HG02642 (cell line): ENCODE results near the gene TMC4.
"Not testable (repeated sequence)": the region's sequence is repeated elsewhere in the genome, so short reads cannot be mapped to it uniquely, and the experiment has no call there.

ENCODE experiments used
- ATAC-seq: cut with Tn5 transposase; IDR thresholded peaks from one replicate; pipeline ENCODE4 v1.9.1; 2021; ENCODE audit warnings: mild to moderate bottlenecking; ENCODE audit not compliant: unreplicated experiment, poor library complexity

TMC4 gene, protein sequence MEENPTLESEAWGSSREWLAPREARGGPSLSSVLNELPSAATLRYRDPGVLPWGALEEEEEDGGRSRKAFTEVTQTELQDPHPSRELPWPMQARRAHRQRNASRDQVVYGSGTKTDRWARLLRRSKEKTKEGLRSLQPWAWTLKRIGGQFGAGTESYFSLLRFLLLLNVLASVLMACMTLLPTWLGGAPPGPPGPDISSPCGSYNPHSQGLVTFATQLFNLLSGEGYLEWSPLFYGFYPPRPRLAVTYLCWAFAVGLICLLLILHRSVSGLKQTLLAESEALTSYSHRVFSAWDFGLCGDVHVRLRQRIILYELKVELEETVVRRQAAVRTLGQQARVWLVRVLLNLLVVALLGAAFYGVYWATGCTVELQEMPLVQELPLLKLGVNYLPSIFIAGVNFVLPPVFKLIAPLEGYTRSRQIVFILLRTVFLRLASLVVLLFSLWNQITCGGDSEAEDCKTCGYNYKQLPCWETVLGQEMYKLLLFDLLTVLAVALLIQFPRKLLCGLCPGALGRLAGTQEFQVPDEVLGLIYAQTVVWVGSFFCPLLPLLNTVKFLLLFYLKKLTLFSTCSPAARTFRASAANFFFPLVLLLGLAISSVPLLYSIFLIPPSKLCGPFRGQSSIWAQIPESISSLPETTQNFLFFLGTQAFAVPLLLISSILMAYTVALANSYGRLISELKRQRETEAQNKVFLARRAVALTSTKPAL

DNA sequence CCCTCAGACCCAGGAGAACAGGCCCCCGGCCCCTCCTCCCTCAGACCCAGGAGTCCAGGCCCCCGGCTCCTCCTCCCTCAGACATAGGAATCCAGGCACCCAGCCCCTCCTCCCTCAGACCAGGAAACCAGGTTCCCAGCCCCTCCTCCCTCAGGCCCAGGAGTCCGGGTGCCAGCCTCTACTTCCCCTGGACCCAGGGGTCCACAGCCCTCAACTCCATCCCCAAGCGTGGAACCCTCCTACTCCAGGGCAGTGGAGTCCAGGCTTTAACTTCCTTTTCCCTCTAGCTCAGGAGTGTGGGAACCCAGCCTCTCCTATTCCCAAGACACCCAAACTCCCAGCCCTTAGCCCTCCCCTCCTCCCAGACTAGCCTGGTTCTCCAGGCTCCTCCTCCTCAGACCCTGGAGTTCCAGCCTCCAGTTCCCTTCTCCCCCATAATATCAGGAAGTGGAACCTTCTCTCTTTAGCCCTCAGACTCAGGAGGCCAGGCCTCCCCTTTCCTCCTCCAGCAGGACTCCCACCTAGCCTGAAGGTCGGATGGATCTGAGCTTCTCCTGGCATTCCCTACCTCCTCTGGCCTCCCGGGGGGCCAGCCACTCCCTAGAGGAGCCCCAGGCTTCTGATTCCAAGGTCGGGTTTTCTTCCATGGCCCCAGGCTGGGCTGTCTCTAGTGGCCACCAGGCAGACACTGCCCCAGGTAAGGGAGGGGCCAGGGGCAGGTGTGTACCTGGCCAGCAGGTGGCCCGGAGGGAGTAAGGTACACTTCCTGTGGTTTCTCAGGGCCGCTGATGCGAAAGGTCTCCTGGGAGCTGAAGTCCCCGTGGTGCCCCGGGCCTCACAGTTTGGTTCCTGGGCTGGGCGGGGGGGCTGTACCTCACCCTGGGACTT lies at the start of gene TMC4:
Gene TMC4, minus strand, starts transcription at position 690 of the 888 bp plus-strand sequence. Its CDS starts 43 bp downstream, at position 647.
- no peak for ATAC-seq

DNA sequence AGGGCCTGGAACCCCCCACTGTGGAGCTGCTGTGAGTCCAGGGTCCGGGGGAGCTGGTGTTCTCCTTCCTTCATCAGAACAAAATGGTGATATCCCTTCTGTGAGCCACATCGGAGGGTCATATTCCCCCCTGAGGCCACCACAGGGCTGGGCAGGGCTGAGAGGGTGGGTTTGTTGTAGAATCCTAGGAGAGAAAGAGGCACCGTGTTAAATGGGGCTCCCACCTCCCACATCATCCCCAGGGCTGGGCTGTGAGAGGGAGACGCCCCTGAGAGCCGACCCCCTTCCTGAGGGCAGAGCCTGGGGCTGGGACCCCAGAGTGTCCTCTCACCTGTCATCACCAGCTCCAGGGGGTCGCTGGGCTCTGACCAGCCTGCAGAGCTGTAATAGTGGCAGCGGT lies 49.0 kb upstream of the TMC4 start:
- ATAC-seq, result not testable (repeated sequence)

DNA sequence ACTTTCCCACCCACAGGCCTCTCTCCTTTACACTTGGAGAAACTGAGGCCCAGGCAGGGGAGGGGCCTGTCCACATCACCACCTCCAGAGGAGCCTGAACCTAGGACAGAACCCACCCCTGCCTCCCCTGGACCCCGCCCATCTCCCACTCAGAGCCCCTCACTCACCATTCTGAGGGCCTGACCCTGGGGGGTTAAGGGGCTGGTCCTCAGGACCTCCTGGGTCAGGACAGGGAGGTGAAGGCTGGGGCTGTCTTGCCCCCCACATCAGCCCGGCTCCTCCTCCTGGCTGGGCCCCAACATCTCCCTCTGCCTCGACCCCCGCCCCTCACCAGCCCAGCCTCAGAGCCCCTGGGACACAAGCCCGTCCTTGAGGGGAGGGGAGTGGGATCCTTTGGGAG lies 46.7 kb upstream of the TMC4 start:
- ATAC-seq, result not testable (repeated sequence)

DNA sequence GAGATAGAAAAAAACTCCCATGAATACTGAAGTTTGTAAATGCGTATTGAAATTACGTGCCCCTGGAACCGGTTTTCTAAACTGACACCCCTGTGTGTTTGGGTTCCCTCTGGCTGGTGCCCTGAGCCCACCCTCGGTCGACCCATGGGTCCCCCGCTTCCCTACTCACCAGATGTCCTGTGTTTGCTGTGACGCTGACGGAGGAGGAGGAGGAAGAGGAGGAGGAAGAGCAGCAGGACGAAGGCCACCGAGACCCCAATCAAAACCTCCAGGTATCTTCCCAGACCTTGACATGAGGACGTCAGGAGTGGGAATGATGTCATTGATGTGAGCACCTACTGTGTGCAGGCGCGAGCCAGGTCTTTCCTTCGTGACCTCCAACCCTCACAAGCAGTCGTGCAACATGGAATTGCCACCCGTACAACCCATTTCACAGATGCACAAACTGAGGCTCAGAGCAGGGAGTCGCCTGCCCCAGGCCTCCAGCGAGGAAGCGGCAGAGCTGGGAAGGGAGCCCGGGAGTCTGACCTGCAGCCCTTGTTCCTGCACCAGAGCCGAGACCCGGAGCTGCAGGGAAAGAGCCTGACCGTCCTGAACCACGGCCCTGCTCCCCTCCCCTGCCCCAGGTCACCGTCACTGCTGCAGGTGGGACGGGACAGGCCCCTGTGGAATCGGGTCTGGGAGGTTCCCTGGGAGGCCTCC lies 46.2 kb upstream of the TMC4 start:
- no peak for ATAC-seq

DNA sequence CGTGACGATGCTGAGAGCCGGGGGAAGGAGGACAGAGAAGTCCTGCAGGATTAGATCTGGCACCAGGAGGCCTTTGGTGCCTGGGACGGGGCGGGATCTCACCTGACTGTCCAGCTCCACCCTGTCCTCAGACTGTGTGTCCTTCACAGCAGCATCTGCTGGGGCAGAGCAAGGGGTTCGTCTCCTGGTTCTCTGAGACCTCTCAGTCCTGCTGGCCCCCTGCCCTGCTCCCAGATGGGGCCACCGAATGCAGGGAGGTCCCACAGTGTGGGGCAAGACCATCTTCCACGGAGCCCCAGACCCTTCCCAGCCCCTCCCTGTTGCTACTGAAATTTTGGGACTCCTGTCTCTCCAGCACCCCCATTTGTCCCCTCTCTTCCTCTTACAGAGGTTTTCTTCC lies 45.3 kb upstream of the TMC4 start:
- no peak for ATAC-seq

DNA sequence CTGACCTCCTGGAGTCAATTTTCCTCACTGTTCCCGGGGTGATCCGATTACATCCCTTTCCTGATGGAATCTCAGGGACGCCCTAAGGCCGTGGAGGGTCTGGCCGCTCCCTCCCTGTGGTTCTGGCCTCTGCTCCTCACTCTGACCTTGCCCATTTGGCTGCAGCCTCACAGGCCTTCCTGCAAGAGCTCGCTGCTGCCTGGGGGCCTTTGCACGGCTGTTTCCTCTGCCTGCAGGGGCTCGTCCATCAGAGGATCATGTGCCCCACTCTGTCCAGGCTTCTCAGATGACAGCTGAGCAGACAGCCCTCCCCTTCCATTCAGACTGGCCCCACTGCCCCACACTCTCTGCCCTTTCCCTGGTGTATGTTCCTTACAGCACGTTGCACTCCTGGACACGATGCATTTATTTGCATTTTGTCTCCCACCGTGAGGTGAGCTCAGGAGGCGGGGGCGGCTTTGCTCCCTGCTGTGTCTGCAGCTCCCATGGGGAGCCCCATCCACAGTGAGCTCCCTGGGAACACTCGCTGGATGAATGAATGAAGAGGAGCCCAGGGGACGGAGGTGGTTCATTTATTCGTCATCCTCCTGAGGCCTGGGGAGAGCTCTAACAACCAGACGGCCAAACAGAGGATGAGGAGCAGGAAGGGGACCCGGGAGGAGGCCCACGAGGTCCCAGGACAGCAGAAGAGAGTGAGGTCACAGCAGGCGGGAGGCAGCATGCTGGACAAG lies 44.7 kb upstream of the TMC4 start:
- not testable (repeated sequence) for ATAC-seq

DNA sequence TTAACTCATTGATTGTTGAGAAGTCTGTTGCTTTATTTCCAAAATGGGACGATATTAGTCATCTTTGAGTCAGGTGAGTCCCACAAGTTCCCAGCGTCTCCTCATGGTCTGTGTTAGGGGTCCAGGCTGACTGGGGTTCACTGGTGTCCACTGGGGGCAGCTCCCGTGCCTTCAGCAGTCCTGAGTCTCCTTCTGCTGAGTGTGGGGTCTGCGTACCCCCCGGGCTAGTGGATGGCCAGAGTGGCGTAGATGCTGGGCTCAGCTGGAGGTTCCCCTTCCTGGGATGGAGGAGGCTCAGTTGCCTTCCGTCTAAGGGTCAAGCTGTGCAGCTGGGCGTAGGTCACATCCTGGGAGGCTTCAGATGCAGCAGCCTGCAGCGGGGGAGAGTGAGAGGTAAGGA lies 43.9 kb upstream of the TMC4 start:
- no peak for ATAC-seq

DNA sequence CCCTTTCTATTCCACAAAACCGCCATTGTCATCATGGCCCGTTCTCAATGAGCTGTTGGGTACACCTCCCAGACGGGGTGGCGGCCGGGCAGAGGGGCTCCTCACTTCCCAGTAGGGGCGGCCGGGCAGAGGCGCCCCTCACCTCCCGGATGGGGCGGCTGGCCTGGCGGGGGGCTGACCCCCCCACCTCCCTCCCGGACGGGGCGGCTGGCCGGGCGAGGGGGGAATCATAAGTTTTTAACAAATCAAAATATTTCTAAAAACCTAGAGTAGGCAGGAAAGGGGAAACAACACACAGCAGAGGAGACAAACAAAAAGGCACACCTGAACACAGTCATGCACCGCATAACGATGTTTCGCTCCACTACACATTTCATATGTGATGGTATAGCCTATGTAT lies 41.8 kb upstream of the TMC4 start:
- not testable (repeated sequence) for ATAC-seq

DNA sequence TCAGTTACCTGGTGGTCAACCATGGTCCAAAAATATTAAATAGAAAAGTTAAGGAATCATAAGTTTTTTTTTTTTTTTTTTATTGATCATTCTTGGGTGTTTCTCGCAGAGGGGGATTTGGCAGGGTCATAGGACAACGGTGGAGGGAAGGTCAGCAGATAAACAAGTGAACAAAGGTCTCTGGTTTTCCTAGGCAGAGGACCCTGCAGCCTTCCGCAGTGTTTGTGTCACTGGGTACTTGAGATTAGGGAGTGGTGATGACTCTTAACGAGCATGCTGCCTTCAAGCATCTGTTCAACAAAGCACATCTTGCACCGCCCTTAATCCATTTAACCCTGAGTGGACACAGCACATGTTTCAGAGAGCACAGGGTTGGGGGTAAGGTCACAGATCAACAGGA lies 41.3 kb upstream of the TMC4 start:
- not testable (repeated sequence) for ATAC-seq

DNA sequence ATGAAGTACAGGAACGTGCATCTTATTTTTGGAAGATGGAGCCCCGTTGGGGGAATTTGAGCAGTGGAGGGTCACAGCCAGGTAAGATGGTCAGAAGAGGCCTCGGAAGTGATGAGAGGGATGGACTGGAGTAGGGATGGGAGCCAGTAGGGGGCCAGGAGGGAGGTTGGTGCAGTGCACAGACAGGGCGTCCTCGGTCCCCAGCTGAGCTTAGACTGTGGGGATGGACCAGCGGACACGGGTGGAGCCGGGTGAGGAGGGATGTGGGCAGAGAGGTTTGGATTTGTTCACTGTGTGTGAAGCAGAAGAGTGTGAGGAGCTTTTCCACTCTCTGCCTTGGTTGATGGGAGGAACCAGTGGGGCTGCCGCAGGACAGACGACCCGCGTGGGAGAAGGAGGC lies 38.3 kb upstream of the TMC4 start:
- no peak for ATAC-seq

DNA sequence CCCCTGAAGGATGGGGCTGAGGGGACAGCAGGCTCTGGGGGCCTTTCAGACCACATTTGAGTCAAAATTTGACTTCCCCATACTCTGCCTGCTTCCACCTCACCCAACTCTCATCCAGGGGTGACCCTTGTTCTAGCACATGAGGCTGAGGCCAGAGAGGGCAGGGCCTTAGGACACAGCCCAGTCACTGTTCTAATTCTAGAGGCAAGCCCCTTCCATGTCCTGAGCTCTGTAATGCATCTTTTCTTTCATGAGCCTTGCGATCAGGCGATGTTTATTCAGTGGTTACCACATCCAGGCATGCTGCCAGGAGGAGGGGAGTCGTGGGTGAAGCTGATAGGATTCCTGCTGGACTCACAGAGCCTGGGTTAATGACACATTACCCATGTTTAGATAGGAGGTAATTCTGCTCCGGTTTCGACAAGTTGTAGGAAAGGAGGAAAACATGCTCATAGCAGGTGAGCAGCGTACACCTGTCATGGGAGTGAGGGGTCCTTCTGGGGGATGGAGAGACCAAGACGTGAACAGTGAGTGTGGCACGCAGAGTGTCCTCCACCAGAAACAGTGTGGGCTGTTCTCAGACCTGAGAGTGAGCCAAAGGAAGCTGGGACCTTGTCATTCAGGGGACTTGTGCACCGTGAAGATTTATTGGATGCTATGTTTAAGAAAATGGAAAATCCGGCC lies 37.0 kb upstream of the TMC4 start:
- ATAC-seq, result no peak

DNA sequence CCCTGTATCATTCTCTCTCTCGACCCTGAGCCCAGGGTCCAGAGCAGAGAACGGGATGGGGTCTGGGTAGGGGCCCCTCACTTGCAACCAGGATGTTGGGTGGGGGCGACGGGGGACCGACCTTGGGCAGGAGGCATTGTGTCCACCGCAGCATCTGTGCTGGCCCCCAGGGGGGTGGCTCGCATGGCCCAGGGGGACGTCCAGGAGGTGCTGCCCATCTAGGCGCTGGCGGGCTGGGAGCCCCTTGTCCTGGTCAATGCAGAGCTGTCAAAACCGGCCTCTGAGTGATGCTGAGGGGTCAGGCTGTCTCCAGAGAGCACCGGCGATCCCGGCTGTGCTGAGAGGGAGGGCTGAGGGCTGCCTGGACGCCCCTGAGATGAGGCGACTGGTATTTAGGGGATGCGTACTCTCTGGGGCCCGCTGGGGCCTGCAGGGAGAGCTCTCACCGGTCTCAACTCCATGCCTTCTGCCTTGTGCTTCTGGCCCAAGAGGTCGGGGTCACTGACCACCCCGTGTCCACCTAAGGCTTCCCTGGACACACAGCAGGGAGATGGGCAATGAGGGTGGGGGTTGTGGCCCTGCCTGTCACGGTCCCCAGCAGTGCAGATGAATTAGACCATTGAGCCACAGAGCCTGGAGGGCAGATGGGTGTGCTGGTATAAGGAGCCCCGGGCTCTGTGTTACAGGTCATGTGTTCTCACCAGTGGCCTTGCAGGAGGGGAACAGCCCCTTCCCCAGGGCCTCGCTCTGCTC lies 36.3 kb upstream of the TMC4 start:
- no peak for ATAC-seq

DNA sequence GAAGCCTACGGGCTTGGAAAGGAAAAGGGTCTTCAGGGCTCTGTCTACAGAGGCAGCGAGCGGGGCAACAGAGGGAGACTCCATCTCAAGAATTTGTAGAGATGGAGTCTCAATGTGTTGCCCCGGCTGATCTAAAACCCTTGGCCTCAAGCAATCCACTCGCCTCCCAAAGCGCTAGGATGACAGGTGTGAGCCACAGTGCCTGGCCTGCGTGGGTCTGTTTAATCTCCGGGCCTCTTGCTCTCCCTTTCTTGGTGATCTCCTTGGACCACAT lies 35.8 kb upstream of the TMC4 start:
- ATAC-seq, result no peak

DNA sequence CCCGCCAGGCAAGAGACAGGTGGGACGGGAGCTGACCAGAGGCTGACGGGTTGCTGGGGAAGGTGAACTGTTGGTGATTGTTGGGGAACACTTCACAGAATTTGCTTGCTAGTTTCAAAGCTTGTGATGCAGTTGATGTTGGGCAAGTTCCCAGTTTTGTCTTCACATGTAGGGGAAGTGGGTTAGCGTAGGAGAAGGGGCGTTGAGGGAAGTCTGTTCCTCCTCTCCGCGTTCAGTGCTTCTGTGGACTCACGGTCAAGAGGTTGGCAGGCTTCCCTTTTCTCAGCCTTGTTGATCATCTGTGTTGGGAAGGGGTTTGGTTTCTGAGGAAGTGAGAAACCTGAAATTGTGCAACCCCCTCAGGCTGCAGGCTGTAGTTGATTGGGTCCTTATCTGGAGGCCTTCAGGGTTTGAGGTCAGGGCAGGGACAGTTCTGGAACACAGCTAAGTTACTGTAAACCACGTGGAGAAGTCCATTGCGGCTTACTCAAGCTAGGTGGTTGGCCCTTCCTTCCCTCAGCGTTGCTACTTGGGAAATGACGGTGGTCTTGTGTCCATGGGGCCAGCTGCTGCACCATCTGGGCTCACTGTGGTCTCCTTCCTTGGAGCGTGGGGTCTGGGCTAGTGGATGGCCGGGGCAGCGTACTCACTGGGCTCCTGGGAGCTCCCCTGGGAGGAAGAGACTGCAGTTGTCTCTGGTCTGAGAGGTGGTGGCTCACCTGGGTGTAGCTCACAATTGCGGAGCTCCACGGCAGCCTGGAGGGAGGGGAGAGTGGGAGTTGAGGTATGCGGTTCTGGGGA lies 35.2 kb upstream of the TMC4 start:
- peak; percentile 48 for ATAC-seq

DNA sequence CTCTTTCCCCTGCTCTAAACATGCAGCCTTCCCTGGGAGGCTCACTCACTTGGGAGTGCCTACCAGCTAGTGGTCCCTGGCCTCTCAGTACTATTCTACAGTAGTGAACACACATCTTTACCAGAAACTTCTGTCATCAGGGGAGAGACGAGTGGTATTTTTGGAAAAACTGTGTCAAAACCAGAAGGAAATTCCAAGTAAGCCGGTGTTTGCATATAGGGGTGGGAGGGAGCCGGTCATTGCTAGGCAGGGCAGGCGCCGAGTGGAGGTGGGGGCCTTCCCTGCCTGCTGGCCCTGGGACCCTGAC lies 34.7 kb upstream of the TMC4 start:
- no peak for ATAC-seq

DNA sequence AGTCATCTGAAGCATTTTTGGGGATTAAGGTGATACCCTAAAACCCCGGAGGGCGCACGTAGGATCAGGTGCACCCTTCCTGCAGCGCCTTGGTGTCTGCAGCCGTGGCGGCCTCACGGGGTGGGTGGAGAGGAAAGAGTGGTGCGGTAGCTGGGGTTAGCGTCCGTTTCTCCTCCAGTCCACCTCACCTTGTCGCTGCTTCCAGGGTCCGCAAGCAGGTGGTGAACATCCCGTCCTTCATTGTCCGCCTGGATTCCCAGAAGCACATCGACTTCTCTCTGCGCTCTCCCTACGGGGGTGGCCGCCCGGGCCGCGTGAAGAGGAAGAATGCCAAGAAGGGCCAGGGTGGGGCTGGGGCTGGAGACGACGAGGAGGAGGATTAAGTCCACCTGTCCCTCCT lies 34.2 kb upstream of the TMC4 start:
- not testable (repeated sequence) for ATAC-seq

DNA sequence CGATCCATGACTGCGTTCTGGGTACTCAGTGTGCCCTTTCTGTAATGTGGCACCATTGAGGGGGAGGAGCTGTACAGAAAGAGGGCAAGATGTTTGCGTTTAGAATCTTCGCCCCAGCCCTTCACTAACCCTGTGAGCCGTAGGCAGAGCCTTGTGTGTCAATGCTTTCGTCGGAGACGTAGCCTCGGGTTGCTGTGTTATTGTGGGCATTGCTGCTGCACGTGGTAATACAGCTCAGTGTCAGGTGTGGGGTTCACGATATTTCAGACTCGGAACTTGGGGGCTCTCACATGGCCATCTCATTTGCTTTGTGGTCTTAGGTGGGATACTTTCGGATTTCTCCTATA lies 33.8 kb upstream of the TMC4 start:
- ATAC-seq, result no peak
